GM12878 (cell line): Measurements from ENCODE around the gene GPR61. TPM values are rescaled to one million over a fixed set of nuclear protein-coding genes. Genes with fewer than 3 reads are reported as not detected.

Experiments
- ATAC-seq: fragments of 200-7000 bp; cut with Tn5 transposase; 3 replicates; pipeline ENCODE4 v1.9.1; 2020; ENCODE audit warnings: mild to moderate bottlenecking, moderate library complexity
- BruUV-seq: library from RNA; stranded (reverse); fragments of 400-500 nt; replicated peaks from 2 replicates; lab custom pipeline; 2021; lab: Mats Ljungman, UMichigan
- CTCF ChIA-PET: fragments of 300-600 bp; sonication (Branson Sonifier 250); formaldehyde crosslinking; extraction: SDS; loops from one replicate; lab custom pipeline; 2021; ENCODE audit warnings: inconsistent platforms; lab: Yijun Ruan, JAX
- POLR2A ChIA-PET: fragments of 350-600 bp; formaldehyde crosslinking; extraction: SDS; loops from one replicate; lab custom pipeline; 2021; ENCODE audit warnings: inconsistent platforms; lab: Charles Lee
- RAD21 ChIA-PET: fragments of 300-600 bp; sonication (Branson Sonifier 250); formaldehyde crosslinking; loops from one replicate; lab custom pipeline; 2023; ENCODE audit warnings: antibody characterized with exemption; ENCODE audit not compliant: unreplicated experiment; lab: Charles Lee
- SMC1A ChIA-PET: fragments of 300-600 bp; sonication (Branson Sonifier 250); formaldehyde crosslinking; loops from one replicate; lab custom pipeline; 2023; ENCODE audit not compliant: unreplicated experiment, uncharacterized antibody; lab: Charles Lee
- DNase-seq: peaks from one replicate; pipeline ENCODE4 v3.0.0-alpha.2; 2011; ENCODE audit warnings: low read depth, low spot score
- FAIRE-seq: peaks from 3 replicates; lab custom pipeline; 2011; peaks lifted over from hg19 to GRCh38; lab: Jason Lieb, UNC
- H2AFZ ChIP-seq: 2 replicates; pipeline ENCODE4 v1.6.0; 2011; ENCODE audit warnings: low read depth, low read length, control low read depth; ENCODE audit not compliant: control insufficient read depth
- H3K27ac ChIP-seq: 2 replicates; pipeline ENCODE4 v1.5.1; 2011; ENCODE audit warnings: control low read depth; ENCODE audit not compliant: control insufficient read depth, insufficient read depth
- H3K27me3 ChIP-seq, 2 experiments: replicated peaks in 1 of 2; 2 replicates each; pipeline versions ENCODE4 v1.6.0 to v1.6.1; 2011; ENCODE audit warnings: low read length in 1 of 2; ENCODE audit not compliant: control insufficient read depth in 2 of 2, insufficient read depth in 2 of 2
- H3K36me3 ChIP-seq, 2 experiments: 2 replicates each; pipeline ENCODE4 v1.5.1; 2011; ENCODE audit warnings: low read length in 1 of 2; ENCODE audit not compliant: control insufficient read depth in 2 of 2, insufficient read depth in 2 of 2
- H3K4me1 ChIP-seq: 2 replicates; pipeline ENCODE4 v1.6.1; 2011; ENCODE audit warnings: mild to moderate bottlenecking, low read length, moderate library complexity, mixed read lengths; ENCODE audit not compliant: control insufficient read depth, insufficient read depth
- H3K4me2 ChIP-seq: 2 replicates; pipeline ENCODE4 v1.6.0; 2011; ENCODE audit warnings: control low read depth; ENCODE audit not compliant: control insufficient read depth, insufficient read depth
- H3K4me3 ChIP-seq: fragments of 200-600 bp; sonication (generic); 2 replicates; pipeline ENCODE4 v1.5.1; 2016
- H3K79me2 ChIP-seq: 2 replicates; pipeline ENCODE4 v1.6.0; 2011; ENCODE audit warnings: low read length; ENCODE audit not compliant: control insufficient read depth, insufficient read depth
- H3K9ac ChIP-seq: 2 replicates; pipeline ENCODE4 v1.8.0; 2011; ENCODE audit warnings: low read length, control low read depth, mixed read lengths; ENCODE audit not compliant: control insufficient read depth, insufficient read depth
- H3K9me3 ChIP-seq: replicated peaks from 3 replicates; pipeline ENCODE4 v1.5.1; 2011; ENCODE audit warnings: mild to moderate bottlenecking, low read length; ENCODE audit not compliant: control insufficient read depth, insufficient read depth
- H4K20me1 ChIP-seq: 2 replicates; pipeline ENCODE4 v1.6.0; 2011; ENCODE audit not compliant: control insufficient read depth, insufficient read depth
- BHLHE40 ChIP-seq, 2 experiments: fragments of 450-650 bp in 1 of 2; IDR thresholded peaks; 2 replicates each; pipeline ENCODE4 v1.6.1; 2011 to 2017; ENCODE audit warnings: low read depth in 2 of 2, borderline replicate concordance in 1 of 2, improper control_type of control experiment in 1 of 2, low read length in 1 of 2, mild to moderate bottlenecking in 1 of 2
- FOXM1 ChIP-seq: IDR thresholded peaks from 2 replicates; pipeline ENCODE4 v1.6.1; 2012; ENCODE audit warnings: low read depth, mild to moderate bottlenecking, inconsistent platforms, low read length, moderate library complexity
- IRF4 ChIP-seq: IDR thresholded peaks from 2 replicates; pipeline ENCODE4 v1.6.1; 2011; ENCODE audit warnings: low read depth, low read length
- KAT2A ChIP-seq: conservative IDR thresholded peaks from 2 replicates; pipeline ENCODE4 v1.6.1; 2011; ENCODE audit warnings: low read depth, low read length; ENCODE audit not compliant: control insufficient read depth
- TBL1XR1 ChIP-seq: IDR thresholded peaks from 2 replicates; pipeline ENCODE4 v1.6.1; 2012; ENCODE audit warnings: low read depth, low read length, improper control_type of control experiment
- YY1 ChIP-seq: IDR thresholded peaks from 2 replicates; pipeline ENCODE4 v1.6.1; 2011; ENCODE audit warnings: low read depth, mild to moderate bottlenecking, low read length
- WGBS: methylation state at CpG from one replicate; pipeline ENCODE4 v1.1.6; 2016; ENCODE audit warnings: low lambda C conversion rate; ENCODE audit not compliant: insufficient replicate concordance, insufficient coverage; ENCODE audit errors: missing lambda C conversion rate; 5-methylcytosine and 5-hydroxymethylcytosine counted together
- in situ Hi-C: fragments of 300-500 bp; cut with MboI; formaldehyde crosslinking; loops from 9 replicates; pipeline ENCODE4 v1.14.3; 2018; ENCODE audit warnings: mixed read lengths
- intact Hi-C: fragments of 100-400 bp; cut with micrococcal nuclease; formaldehyde crosslinking; loops from one replicate; pipeline ENCODE4 v1.14.2; 2022; ENCODE audit not compliant: unreplicated experiment
- polyA plus RNA-seq, 11 experiments: library from polyadenylated mRNA; depleted of rRNA in 4 of 11; unstranded in 6 of 11; stranded (reverse) in 5 of 11; fragments of >200 nt; fragmentation: Nextera tagmentation in 4 of 11; fragmentation: Illumina TruSeq in 1 of 11; extraction: Ambion mirVana in 4 of 11; extraction: Trizol in 1 of 11; gene quantifications; 1 replicate in 1 of 11; 2 replicates in 10 of 11; pipeline versions ENCODE4 v1.2.1 to v1.2.3, GENCODE V29; 2011 to 2016; ENCODE audit warnings: inconsistent platforms in 2 of 11, missing spikeins in 2 of 11, low read depth in 1 of 11
- total RNA-seq, 4 experiments: library from RNA; depleted of rRNA in 3 of 4; stranded (reverse); fragments of >200 nt in 3 of 4; fragmentation: Illumina TruSeq in 1 of 4; extraction: Trizol in 1 of 4; gene quantifications; 2 replicates each; pipeline versions ENCODE4 v1.2.1 to v1.2.3, GENCODE V29; 2013 to 2021
- TF ChIP-seq, protein P1 (sequence below): fragments of 450-650 bp; IDR thresholded peaks from 2 replicates; pipeline ENCODE4 v1.6.1; 2016; ENCODE audit warnings: mild to moderate bottlenecking, moderate library complexity, borderline replicate concordance

The GPR61 gene
- total and polyA plus RNA-seq, 10 of the 15 experiments (the other 5 are each of a cell fraction or from before 2014, with no cell fraction given), result 0.19 to 1.1 (median 0.35) TPM; not detected in 2

DNA sequence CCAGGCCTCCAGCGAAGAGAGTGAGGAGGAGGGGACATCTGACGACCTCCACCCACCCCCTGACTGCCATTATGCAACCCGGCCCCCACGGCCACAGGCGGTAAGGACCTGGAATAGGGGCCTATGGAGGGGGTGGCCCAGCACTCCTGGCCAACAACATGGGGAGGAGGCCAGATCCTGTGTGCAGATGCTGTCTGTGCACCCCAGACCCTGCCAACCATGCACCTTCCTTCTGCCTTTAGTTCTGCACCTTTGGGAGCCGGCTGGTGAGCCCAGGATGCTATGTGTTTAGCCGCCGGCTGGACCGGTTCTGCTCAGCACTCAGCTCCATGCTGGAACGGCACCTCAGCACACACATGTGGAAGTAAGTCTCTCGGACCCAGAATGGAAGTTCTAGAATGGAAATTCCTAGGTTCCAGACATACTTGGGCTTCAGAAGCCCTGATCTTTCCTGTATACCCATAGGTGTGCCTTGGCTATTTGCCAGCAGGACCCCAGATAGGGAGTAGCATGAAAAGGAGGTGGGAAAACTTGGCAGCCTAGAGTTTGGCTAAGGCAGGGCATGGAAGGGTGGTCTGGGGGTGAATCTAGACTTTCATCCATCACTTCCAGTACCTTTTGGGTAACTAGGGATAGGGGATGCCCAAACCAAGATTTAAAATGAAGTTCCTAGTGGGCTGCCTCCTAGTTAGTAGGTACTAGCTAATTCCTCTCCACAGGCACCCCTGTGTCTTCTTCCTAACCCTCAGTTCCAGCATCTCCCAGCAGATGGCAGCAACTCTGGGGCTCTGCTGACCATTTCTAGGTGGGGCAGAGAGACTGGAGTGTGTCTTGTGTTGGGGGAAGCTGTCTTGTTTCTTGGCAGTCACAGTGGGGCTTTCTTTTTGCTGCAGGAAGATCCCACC is 49.4 kb upstream of the GPR61 start (continued):
- TF ChIP-seq, protein P1, sequence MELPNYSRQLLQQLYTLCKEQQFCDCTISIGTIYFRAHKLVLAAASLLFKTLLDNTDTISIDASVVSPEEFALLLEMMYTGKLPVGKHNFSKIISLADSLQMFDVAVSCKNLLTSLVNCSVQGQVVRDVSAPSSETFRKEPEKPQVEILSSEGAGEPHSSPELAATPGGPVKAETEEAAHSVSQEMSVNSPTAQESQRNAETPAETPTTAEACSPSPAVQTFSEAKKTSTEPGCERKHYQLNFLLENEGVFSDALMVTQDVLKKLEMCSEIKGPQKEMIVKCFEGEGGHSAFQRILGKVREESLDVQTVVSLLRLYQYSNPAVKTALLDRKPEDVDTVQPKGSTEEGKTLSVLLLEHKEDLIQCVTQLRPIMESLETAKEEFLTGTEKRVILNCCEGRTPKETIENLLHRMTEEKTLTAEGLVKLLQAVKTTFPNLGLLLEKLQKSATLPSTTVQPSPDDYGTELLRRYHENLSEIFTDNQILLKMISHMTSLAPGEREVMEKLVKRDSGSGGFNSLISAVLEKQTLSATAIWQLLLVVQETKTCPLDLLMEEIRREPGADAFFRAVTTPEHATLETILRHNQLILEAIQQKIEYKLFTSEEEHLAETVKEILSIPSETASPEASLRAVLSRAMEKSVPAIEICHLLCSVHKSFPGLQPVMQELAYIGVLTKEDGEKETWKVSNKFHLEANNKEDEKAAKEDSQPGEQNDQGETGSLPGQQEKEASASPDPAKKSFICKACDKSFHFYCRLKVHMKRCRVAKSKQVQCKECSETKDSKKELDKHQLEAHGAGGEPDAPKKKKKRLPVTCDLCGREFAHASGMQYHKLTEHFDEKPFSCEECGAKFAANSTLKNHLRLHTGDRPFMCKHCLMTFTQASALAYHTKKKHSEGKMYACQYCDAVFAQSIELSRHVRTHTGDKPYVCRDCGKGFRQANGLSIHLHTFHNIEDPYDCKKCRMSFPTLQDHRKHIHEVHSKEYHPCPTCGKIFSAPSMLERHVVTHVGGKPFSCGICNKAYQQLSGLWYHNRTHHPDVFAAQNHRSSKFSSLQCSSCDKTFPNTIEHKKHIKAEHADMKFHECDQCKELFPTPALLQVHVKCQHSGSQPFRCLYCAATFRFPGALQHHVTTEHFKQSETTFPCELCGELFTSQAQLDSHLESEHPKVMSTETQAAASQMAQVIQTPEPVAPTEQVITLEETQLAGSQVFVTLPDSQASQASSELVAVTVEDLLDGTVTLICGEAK, result no peak
- TF ChIP-seq FOXM1, result no peak
- TF ChIP-seq TBL1XR1, result no peak
- peak; percentile 56; the same call in 1 of the 2 replicates for TF ChIP-seq YY1
- TF ChIP-seq KAT2A, result no peak

DNA sequence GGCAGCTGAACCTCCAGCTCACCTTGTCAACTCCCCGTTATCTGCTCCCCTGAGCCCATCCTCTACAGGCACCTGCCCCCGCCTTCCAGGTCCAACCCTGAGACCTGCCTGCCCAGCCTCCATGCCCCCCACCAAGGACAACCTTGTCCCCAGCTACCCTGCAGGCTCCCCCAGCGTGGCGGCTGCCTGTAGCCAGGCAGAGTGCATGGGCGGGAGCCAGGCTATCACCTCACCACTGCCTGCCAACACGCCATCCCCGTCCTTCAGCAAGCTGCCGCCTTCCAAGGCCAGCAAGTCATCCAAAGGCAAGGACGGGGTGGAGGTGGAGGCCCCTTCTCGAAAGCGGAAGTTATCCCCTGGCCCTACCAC is 48.8 kb upstream of the GPR61 start:
- POLR2A ChIA-PET, result interaction anchor here (1.1 to 1.5 kb wide), 2 partner anchors 40 to 42 kb away, joined by 5 to 7 read pairs; no protein-coding TSS in a partner anchor
- 67% methylated on average over 11 of the region's 11 CpGs for WGBS

More for the DNA sequence above, 48.8 kb upstream of the GPR61 start:
- Histone ChIP-seq H3K9me3 (no peaks in the 10 kb centered on the region), H3K79me2 (peaks cover 9% of the 10 kb centered on the region)
- 0 out of 4 replicates have a peak, but pooled peaks of 1 of the 2 experiments have one; percentile 7 for TF ChIP-seq BHLHE40 (IDR thresholded peaks at IDR 0.05; ENCODE audit: borderline replicate concordance in 1 of 2, low read depth in 2 of 2, low read length in 1 of 2)
- no peak for TF ChIP-seq IRF4
- TF ChIP-seq, all 136 proteins: peak for 1
- ChIA-PET SMC1A (interaction anchor here (0.7 to 14.4 kb wide), 9 partner anchors 8 to 231 kb away, joined by 3 to 431 read pairs (median 4); partner anchors contain the start of genes GNAI3 and PSMA5), CTCF (interaction anchor here (0.6 to 26.7 kb wide), 19 partner anchors 9 to 513 kb away, joined by 3 to 1280 read pairs (median 4); partner anchors contain the start of genes AMIGO1, GPR61 and PSRC1), RAD21 (interaction anchor here (1.0 to 13.4 kb wide), 3 partner anchors 9 to 46 kb away, joined by 3 to 422 read pairs (median 5); no protein-coding TSS in a partner anchor)
- Histone ChIP-seq H3K9ac (no peak overlapping the region), H3K27me3 (no peaks in the 10 kb centered on the region), H3K4me1 (peaks cover 4% of the 10 kb centered on the region), H2AFZ (no peak overlapping the region), H3K4me2 (no peak overlapping the region), H3K27ac (no peak overlapping the region), H4K20me1 (no peaks in the 10 kb centered on the region), H3K36me3 (peaks cover 2 to 7% of the 10 kb centered on the region in 2 experiments), H3K4me3 (no peak overlapping the region)
- DNase-seq, result no peak
- FAIRE-seq, result no peak
- ATAC-seq, result no peak
- BruUV-seq, result no TSS peak
- intact Hi-C loops, result loop anchor here (1.0 to 5.0 kb wide), 2 partner anchors 41 to 131 kb away; no protein-coding TSS in a partner anchor
- in situ Hi-C loops, result loop anchor here (5.0 kb wide), 1 partner anchor 41 kb away; no protein-coding TSS in a partner anchor
